GM12865 (cell line): ENCODE results near the gene VASH1.

Experiments
- DNase-seq: peaks from one replicate; pipeline ENCODE4 v3.0.0; 2010; ENCODE audit warnings: low read depth
- H3K4me3 ChIP-seq: 2 replicates; pipeline ENCODE4 v1.5.1; 2011; ENCODE audit warnings: mild to moderate bottlenecking, low read depth, low read length, control low read depth
- TF ChIP-seq, protein P1 (sequence below): IDR thresholded peaks from 2 replicates; pipeline ENCODE4 v1.5.1; 2011; ENCODE audit warnings: low read length, control low read depth, low read depth, inconsistent platforms; ENCODE audit not compliant: insufficient read depth; ENCODE audit errors: missing control alignments

VASH1 gene

DNA sequence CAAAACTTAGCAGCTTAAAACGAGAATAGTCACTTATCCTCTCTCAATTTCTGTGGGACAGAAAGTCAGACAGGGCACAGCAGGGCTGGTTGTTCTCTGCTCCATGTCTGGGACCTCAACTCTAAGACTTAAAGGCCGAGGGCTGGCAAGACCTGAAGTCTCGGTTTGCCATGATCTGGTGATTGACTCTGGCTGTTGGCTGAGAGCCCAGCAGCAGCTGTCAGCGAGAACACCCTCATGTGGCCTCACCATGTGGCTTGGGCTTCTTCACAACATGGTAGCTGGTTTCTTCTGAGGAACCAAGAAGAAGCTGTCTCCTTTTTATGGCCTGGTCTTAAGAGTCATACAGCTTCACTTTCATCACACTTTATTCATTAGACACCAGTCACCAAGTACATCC, 1.7 kb upstream of the VASH1 start:
- TF ChIP-seq, protein P1, sequence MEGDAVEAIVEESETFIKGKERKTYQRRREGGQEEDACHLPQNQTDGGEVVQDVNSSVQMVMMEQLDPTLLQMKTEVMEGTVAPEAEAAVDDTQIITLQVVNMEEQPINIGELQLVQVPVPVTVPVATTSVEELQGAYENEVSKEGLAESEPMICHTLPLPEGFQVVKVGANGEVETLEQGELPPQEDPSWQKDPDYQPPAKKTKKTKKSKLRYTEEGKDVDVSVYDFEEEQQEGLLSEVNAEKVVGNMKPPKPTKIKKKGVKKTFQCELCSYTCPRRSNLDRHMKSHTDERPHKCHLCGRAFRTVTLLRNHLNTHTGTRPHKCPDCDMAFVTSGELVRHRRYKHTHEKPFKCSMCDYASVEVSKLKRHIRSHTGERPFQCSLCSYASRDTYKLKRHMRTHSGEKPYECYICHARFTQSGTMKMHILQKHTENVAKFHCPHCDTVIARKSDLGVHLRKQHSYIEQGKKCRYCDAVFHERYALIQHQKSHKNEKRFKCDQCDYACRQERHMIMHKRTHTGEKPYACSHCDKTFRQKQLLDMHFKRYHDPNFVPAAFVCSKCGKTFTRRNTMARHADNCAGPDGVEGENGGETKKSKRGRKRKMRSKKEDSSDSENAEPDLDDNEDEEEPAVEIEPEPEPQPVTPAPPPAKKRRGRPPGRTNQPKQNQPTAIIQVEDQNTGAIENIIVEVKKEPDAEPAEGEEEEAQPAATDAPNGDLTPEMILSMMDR, result no peak
- DNase-seq, result no peak

DNA sequence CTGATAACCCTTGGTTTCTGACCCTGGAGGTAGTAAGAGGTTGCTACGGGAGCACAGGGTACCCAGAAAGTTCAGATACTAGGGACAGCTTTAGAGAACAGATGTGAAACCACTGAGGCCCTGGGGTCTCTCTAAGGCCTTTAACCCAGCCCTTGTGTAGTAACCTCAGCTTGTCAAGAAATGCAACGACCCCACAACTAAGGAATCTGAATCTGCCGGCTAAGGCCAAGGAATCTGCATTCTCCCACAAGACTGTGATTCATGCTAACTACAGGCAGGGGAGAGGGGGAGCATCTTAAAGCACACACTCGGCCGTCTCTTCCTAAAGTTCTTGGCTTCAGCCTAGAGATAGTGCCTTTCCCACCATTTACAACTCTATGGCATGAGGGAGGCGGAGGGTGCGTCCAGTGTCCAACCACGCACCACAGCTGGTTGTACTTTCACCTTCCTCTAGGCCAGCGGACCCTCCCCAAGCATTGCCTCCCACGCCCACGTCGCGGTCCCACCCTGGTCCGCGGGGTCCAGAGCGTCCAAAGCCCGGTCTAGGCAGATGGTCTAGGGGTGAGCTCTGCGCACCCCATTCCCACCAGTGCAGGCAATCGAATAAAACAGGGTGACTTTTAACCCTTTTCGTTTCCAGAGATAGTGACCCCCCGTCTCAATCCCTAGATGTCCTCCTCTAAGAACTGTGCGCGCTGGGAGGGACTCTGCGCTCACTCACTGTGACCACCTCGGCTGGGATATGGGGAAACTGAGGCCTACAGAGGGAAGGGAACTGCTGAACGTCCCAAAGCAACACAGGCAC, 735 bp upstream of the VASH1 start:
- H3K4me3 ChIP-seq, result peak overlapping the region; percentile 59
- no peak for DNase-seq
- TF ChIP-seq, protein P1, result no peak

More for the DNA sequence above, 1.7 kb upstream of the VASH1 start:
- no peak overlapping the region for H3K4me3 ChIP-seq

DNA sequence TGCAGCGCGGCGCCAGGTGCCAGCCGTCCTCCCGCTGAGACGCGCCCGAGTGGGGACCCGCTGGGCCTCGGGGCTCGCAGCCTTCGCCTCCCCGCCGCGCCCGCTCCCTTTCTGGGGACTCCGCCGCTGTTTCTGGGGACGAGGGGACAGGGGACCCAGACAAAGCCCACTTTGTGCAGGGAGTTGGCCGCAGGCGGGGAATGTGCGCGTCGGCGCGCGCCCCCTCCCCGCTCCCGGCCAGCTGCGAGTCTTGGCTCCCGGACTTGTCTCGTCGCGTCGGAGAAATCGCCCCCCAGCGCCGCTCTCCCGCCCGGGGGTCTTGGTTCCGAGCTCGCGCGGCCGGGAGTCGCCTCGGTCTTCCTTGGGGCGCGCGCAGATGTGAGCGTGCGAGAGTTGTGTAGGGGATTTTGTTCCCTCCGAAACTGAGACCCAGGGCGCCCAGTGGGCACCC, 717 bp downstream of the VASH1 start:
- H3K4me3 ChIP-seq, result peak overlapping the region; percentile 59
- DNase-seq, result no peak

DNA sequence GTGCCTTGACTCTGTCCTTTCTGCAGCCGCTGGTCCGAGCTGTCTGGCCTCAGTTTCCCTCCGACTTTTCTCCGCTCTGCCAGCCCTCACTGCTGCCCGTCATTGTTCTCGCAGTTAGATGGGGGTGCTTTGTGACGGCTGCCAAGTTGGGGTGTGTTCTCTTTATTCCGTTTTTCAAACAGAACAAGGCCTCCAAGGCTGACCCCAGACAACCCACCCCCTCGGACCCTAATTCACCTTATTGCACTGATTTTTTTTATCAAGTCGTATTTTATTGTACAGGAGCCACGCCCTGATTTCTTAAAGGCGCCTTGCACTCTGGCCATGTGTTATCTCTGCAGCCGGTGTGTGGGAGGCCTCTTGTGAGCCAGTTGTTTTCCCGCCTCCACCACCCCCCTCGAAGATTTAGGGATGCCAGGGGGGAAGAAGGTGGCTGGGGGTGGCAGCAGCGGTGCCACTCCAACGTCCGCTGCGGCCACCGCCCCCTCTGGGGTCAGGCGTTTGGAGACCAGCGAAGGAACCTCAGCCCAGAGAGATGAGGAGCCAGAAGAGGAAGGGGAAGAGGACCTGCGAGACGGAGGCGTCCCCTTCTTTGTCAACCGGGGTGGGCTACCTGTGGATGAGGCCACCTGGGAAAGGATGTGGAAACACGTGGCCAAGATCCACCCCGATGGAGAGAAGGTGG, 1.3 kb downstream of the VASH1 start:
- peak overlapping the region; percentile 59 for H3K4me3 ChIP-seq
- no peak for DNase-seq
- TF ChIP-seq, protein P1, result no peak

More for the DNA sequence above, 717 bp downstream of the VASH1 start:
- TF ChIP-seq, protein P1, result no peak

DNA sequence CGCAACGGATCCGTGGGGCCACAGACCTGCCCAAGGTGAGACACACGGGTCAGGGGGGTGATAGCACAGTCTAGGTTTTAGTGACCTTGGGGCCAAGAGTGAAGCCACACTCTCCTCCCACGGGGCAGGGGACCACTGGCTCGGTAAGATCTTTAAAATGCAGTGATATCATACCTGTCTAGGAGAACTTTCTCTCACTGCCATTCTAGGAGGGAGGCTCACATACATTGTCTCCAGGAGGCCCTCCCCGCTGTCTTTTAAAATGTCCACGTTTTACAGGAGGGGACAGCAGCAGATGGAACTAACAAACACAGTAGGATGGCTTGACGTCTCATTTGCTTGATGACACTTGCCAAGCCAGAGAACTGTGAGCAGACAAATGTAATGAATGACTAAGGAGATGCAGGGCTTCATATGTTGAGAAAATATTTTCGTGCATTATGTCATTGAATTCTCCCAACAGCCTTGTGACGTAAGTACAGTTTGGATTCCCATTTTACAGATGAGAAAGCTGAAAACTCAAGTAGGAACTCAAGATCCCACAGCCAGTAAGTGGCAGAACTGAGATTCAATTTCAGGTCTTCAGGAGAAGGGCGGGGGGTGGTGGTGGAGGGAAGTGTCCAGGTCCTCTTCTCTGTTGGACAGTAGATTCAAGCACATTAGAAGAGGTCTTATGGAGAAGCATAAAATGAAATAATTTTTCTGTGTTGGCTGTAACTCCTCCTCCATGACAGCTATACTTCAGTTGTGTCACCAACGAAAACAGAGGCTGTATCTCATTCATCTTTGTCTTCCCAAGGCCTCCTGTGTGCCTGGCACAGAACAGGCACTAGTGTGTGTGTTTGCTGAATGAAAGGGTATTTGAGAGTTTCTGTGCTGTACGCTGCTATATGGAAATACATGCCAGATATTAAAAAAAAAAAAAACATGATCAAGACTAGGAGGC, 2.1 kb downstream of the VASH1 start:
- DNase-seq, result no peak
- TF ChIP-seq, protein P1, result no peak
- H3K4me3 ChIP-seq, result no peak overlapping the region

DNA sequence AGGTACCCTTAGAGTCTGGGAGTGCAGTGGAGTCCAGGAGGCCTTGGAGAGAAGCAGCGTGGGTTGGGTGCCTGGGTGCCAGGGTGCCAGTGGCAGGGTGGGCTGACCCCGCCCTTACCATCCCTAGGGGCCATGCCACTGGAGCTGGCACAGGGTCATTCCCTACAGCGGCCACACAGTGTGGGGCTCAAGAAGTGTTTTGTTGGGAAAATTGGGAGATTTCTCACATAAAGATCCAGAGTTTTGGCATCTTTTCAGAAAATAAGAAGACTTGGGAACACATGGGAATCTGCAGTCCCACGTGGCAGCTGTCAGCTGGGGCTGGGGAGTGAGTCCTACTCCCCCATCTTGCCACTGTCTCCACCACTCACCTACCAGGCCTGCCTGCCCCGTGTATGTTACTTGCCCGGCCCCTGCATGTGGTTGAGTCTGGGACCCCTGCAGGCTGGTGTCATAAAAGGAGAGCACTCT, 4.2 kb downstream of the VASH1 start:
- DNase-seq, result no peak
- H3K4me3 ChIP-seq, result no peak overlapping the region
- TF ChIP-seq, protein P1, result no peak
